ENCODE results near the gene TMEM221.

GRCh38 chr19:17454576-17455071, 6.2 kb upstream of the TMEM221 start:
- TF ChIP-seq CTCF (IDR thresholded peaks at IDR 0.05) (no peak), POLR2A (IDR thresholded peaks at IDR 0.05) (no peak)
